Astrocyte of the spinal cord (primary cell): ENCODE results near the gene ARR3.

Experiments
- DNase-seq: peaks from one replicate; pipeline ENCODE4 v3.0.0; 2011; ENCODE audit warnings: low read depth, low spot score
- H3K4me3 ChIP-seq: 2 replicates; pipeline ENCODE4 v1.5.1; 2011; ENCODE audit warnings: low read depth, mild to moderate bottlenecking, low read length, moderate library complexity
- CTCF ChIP-seq: IDR thresholded peaks from 2 replicates; pipeline ENCODE4 v1.5.1; 2012; ENCODE audit warnings: low read depth, mild to moderate bottlenecking, low read length, inconsistent platforms
- in situ Hi-C: cut with HindIII; loops from 2 replicates; pipeline ENCODE4 v1.10.0; 2017; ENCODE audit warnings: low sequenced_read_pairs

ARR3 gene

GRCh38 chrX:70268034-70268433, at the start of gene ARR3:
ARR3 (plus strand) TSS chrX:70268334; CDS start chrX:70269386, 1,052 bp downstream.
- no peak for TF ChIP-seq CTCF
- no peak within 1 kb of the TSS for H3K4me3 ChIP-seq
- in situ Hi-C loops, result no loop called here
- no peak for DNase-seq

DNA sequence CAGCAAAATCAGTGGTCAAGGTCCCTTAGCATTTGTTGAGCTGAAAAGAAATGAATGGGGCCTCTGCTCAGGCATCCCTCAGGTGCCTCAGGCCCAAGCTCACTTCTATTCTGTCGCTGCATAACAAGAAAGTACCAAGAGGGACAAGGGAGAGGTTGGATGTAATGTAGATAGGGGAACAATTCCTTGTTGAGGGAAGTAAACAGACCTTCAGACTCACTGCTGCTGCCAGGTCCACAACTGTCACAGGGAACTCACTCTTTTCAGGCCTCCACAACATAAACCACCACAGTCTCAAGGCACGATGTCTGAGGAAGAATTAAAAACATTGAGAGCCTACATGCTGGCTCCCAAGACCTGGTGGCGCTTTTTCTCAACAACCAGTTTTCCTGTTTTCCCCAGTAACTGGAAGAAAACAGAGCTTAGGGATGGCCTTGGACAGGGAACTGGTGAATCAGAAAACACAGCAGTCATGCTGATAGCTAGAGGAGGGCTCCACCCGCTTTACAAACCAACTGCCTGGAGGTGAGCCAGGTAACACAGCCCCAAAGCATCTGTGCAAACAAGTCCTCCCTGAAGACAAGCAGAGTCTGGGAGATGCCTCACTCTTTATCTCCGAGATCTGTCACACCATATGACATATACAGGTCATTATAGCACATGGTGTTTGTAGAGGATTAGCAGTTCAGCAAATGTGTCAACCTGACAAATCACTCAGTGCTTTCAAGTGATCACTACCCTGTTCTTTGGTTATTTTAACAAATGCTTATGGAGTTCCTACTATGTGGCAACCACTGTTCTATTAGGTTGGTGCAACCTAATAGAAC, 48.0 kb upstream of the ARR3 start:
- H3K4me3 ChIP-seq, result no peak overlapping the region
- TF ChIP-seq CTCF, result no peak
- in situ Hi-C loops, result no loop called here
- DNase-seq, result peak; percentile 77

DNA sequence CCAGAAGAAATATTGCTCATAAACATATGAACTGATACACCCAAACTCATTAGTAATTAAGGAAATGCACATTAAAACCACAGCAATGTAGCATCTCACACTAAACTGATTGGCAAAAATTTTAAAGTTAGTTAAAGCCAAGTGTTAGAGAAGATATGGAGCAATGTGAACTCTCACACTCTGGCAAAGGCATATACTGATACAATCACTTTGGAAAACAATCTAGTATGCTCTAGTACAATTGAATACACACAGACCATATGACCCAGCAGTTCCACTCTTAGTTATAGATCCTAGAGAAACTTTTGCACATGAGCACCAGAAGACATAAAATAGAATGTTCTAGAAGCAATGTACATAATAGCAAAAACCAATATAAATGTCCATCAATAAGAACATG, 42.1 kb upstream of the ARR3 start:
- TF ChIP-seq CTCF, result no peak
- H3K4me3 ChIP-seq, result no peak overlapping the region
- DNase-seq, result no peak
- in situ Hi-C loops, result no loop called here

DNA sequence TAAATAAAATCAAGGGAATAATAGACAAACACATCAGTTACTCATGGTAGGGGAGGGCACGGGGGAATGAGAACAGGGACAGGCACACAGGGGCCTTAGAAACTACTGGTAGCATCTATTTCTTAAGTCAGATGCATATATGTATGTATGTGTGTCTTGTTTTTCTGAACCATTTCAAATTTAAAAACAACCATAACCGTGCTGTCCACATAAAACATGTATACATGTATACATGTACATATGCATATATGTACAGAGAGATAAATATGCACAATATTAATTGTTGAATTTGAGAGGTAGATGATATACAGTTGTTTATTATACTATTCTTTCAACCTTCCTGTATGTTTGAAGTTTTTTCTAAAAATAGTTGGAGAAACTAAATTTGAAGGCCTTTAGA, 41.4 kb upstream of the ARR3 start:
- TF ChIP-seq CTCF, result no peak
- no peak overlapping the region for H3K4me3 ChIP-seq
- in situ Hi-C loops, result no loop called here
- DNase-seq, result no peak

GRCh38 chrX:70231666-70232065, 36.5 kb upstream of the ARR3 start:
- TF ChIP-seq CTCF, result no peak
- no peak for DNase-seq
- no peak overlapping the region for H3K4me3 ChIP-seq
- in situ Hi-C loops, result no loop called here

DNA sequence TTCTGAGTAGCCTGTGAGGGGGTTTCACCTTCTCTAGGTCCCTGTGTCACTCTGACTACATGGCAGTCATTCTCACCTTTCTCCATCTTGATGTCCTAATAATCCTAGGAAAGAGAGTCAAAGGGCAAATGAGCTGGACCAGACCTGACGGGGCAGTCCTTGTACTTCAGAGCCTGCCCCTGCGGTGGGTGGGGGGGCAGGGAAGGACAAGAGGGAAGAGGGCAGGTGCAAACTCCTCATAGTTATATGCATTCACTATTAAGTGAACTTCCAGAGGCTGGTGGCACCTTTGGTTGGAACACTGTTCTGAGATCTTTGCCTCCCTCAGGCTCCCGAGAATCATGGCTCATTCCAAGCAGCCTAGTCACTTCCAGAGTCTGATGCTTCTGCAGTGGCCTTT, 33.8 kb upstream of the ARR3 start, which contains the start of gene AWAT1:
Gene AWAT1 (plus strand): TSS at position 301 of the 400 bp plus-strand sequence. CDS start 41 bp downstream, at position 342.
- DNase-seq, result no peak
- no peak within 1 kb of the TSS for H3K4me3 ChIP-seq
- in situ Hi-C loops, result no loop called here
- TF ChIP-seq CTCF, result no peak
